Neutrophil (primary cell): Measurements from ENCODE around the gene GRIP1.

Source experiments
- H3K27ac ChIP-seq: fragments of 200-600 bp; sonication (generic); 2 replicates; pipeline ENCODE4 v1.5.1; 2016; ENCODE audit warnings: mild to moderate bottlenecking, moderate library complexity
- H3K27me3 ChIP-seq: fragments of 200-600 bp; sonication (generic); 2 replicates; pipeline ENCODE4 v1.6.0; 2016; ENCODE audit warnings: mild to moderate bottlenecking
- H3K36me3 ChIP-seq: fragments of 200-600 bp; sonication (generic); 2 replicates; pipeline ENCODE4 v1.5.1; 2017
- H3K4me1 ChIP-seq, 2 experiments: fragments of 200-600 bp in 1 of 2; sonication (generic) in 1 of 2; 1 replicate in 1 of 2; 2 replicates in 1 of 2; pipeline versions ENCODE4 v1.5.1 to v1.6.1; 2013 to 2016; ENCODE audit warnings: low read depth in 1 of 2, low read length in 1 of 2, mild to moderate bottlenecking in 1 of 2, moderate library complexity in 1 of 2; ENCODE audit not compliant: control insufficient read depth in 1 of 2, insufficient read depth in 1 of 2
- H3K4me3 ChIP-seq, 2 experiments: fragments of 200-600 bp in 1 of 2; sonication (generic) in 1 of 2; 1 replicate in 1 of 2; 2 replicates in 1 of 2; pipeline ENCODE4 v1.5.1; 2013 to 2016; ENCODE audit warnings: low read depth in 1 of 2, low read length in 1 of 2, mild to moderate bottlenecking in 1 of 2, moderate library complexity in 1 of 2
- H3K9me3 ChIP-seq: fragments of 200-600 bp; sonication (generic); 2 replicates; pipeline ENCODE4 v1.5.1; 2016
- TF ChIP-seq, protein P1 (sequence below): fragments of 200-600 bp; sonication (generic); IDR thresholded peaks from 2 replicates; pipeline ENCODE4 v1.5.1; 2016; ENCODE audit warnings: antibody characterized with exemption

GRIP1 gene

DNA sequence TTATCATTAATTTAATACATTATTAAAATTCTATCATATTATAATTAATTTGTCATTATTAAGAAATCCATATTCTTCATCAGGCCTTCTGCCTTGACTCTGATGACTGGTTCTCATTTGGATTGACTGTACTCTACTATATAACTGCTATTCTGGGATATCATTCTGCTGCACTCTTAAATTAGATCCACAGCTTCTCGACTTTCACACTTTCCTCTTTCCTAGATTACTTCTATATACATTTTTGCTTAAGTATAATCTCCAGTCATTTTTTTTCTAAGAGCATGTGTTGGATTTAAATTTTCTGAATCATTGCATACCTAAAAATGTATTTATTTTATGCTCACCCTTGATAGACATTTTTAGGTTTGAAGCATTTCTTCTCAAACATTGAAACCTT, 12.4 kb downstream of the GRIP1 start:
- TF ChIP-seq, protein P1, sequence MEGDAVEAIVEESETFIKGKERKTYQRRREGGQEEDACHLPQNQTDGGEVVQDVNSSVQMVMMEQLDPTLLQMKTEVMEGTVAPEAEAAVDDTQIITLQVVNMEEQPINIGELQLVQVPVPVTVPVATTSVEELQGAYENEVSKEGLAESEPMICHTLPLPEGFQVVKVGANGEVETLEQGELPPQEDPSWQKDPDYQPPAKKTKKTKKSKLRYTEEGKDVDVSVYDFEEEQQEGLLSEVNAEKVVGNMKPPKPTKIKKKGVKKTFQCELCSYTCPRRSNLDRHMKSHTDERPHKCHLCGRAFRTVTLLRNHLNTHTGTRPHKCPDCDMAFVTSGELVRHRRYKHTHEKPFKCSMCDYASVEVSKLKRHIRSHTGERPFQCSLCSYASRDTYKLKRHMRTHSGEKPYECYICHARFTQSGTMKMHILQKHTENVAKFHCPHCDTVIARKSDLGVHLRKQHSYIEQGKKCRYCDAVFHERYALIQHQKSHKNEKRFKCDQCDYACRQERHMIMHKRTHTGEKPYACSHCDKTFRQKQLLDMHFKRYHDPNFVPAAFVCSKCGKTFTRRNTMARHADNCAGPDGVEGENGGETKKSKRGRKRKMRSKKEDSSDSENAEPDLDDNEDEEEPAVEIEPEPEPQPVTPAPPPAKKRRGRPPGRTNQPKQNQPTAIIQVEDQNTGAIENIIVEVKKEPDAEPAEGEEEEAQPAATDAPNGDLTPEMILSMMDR = no peak
- Histone ChIP-seq H3K27me3 (no peaks in the 10 kb centered on the region), H3K9me3 (no peaks in the 10 kb centered on the region), H3K4me1 (no peaks in the 10 kb centered on the region), H3K36me3 (no peaks in the 10 kb centered on the region), H3K4me3 (no peak overlapping the region), H3K27ac (no peak overlapping the region)

DNA sequence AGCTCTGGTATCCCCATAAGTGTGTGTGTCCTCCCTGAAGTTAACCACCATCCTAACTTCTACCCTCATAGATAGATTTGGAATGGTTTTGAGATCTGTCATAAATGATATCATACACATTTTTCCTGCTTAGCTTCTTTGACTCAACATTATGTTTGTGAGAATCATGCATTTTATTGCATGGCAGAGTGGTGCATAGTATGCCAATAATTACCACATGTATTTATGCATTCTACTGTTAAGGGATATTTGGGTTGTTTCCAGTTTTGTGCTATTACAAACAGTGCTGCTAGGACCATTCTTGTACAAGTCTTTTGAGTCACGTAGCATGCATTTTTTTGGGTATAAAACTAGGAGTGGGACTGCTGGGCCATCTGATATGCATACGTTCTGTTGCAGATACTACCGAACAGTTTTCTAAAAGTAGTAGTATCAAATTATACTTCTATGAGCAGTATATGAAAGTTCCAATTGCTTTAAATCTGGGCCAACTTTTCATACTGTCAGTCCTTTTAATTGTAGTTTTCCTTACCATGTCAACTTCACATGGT, 13.4 kb downstream of the GRIP1 start:
- H3K4me3 ChIP-seq = no peak overlapping the region
- TF ChIP-seq, protein P1 = no peak
- no peaks in the 10 kb centered on the region for H3K9me3 ChIP-seq

DNA sequence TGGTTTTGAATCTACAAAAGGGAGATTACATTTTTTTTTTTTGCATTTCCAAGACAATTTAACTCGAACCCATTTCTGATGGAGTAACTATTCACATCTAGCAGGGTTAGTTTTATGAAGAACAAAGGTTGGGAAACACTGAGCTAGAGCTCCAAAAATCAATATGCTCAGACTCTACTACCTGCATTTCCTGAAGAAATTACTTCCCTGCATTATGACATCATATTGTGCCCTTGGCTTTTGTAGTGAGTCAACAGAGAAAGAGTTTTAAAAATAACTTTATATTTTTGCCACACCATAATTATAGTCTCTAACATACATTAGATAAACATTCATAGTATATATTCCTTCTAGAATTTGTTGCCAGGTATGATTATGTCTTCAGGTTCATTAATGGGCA, 14.8 kb downstream of the GRIP1 start:
- Histone ChIP-seq H3K4me1 (no peaks in the 10 kb centered on the region), H3K36me3 (no peaks in the 10 kb centered on the region), H3K9me3 (no peaks in the 10 kb centered on the region), H3K27ac (no peak overlapping the region), H3K27me3 (no peaks in the 10 kb centered on the region), H3K4me3 (no peak overlapping the region)
- TF ChIP-seq, protein P1 = no peak

More for the DNA sequence above, 13.4 kb downstream of the GRIP1 start:
- Histone ChIP-seq H3K36me3 (no peaks in the 10 kb centered on the region), H3K4me1 (no peaks in the 10 kb centered on the region), H3K27ac (no peak overlapping the region), H3K27me3 (no peaks in the 10 kb centered on the region)

DNA sequence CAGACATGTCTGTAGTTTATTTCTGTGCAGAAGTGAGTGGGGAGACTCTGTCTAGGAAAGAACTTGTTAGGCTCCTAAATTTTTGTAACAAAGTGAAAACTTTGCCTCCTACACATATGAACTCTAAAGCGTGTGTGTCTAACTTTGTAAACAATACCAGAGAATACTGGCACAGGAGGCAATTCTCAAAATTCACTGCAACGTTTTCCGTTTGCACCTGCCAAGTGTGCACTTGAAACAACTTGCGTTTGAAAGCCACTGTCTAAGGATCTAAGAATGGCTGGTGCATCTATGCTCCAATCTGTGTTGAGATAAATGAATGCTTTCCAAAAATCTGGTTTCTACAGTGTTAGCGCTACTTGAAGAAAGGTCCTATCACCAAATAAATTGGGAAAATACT, 15.3 kb downstream of the GRIP1 start:
- TF ChIP-seq, protein P1 = no peak
- no peaks in the 10 kb centered on the region for H3K4me1 ChIP-seq
- H3K9me3 ChIP-seq = no peaks in the 10 kb centered on the region
- no peak overlapping the region for H3K27ac ChIP-seq
- H3K4me3 ChIP-seq = no peak overlapping the region
- no peaks in the 10 kb centered on the region for H3K36me3 ChIP-seq
- H3K27me3 ChIP-seq = no peaks in the 10 kb centered on the region

DNA sequence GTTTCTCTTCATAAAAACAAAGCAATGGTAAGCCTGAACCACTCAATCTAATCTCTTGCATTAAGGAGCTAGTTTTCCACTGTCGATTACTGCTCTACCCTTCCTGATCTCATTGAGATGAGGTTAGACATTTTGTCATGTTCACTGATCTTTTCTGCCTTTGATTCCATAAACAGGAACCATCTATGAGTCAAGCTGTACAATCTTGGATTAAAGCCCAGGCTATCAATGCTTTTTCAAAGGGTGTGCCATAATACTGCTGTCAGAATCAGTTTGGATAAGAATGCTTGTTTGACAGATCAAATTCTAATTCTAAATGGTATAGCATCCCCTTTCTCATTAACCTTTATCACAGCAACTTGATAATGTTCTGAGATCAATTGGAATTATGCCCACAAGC, 16.1 kb downstream of the GRIP1 start:
- Histone ChIP-seq H3K4me3 (no peak overlapping the region), H3K36me3 (no peaks in the 10 kb centered on the region), H3K27ac (no peak overlapping the region), H3K4me1 (no peaks in the 10 kb centered on the region), H3K27me3 (no peaks in the 10 kb centered on the region), H3K9me3 (no peaks in the 10 kb centered on the region)
- TF ChIP-seq, protein P1 = no peak

DNA sequence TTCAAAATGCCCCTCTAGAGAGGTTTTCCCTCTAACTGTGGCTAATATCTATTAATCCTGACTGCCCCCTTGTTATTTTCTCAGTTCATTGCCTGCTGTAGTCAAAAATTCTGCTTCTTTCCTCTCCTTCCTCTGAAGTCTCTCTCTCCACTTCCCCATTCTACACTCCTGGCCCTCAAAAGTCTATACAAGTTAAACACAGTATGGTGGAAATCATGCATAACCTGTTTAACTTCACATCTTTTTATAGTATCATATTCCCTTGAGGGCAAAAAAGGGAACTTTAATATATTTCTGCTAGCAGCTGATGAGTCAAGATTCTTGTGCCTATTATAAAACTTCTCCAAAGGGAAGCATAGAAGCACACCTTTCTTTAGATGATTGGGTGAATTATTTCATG, 16.7 kb downstream of the GRIP1 start:
- H3K36me3 ChIP-seq = no peaks in the 10 kb centered on the region
- TF ChIP-seq, protein P1 = no peak
- H3K27me3 ChIP-seq = no peaks in the 10 kb centered on the region
- no peaks in the 10 kb centered on the region for H3K4me1 ChIP-seq
- H3K4me3 ChIP-seq = no peak overlapping the region
- H3K27ac ChIP-seq = no peak overlapping the region
- no peaks in the 10 kb centered on the region for H3K9me3 ChIP-seq
